Sigmoid colon (tissue), 4 donors: ENCODE results near the gene RIC1.

ENCODE experiments used
- EP300 ChIP-seq, 4 donors: sonication (generic); formaldehyde crosslinking; IDR thresholded peaks; one replicate each; pipeline ENCODE4 v1.6.1; 2017; ENCODE audit warnings: antibody characterized with exemption in 4 of 4
- POLR2AphosphoS5 ChIP-seq, 4 donors: sonication (generic); formaldehyde crosslinking; IDR thresholded peaks; one replicate each; pipeline ENCODE4 v1.6.1; 2017; ENCODE audit warnings: antibody characterized with exemption in 4 of 4

- no peak for TF ChIP-seq POLR2AphosphoS5 (IDR thresholded peaks at IDR 0.05)
- TF ChIP-seq EP300 (IDR thresholded peaks at IDR 0.05): no peak
These were observed 11.2 kb upstream of the RIC1 start for GRCh38 chr9:5617749-5618148.
